Astrocyte (in vitro differentiated cells and primary cell): ENCODE results near the gene MCRS1.

Experiments used
- CTCF ChIP-seq: IDR thresholded peaks from 2 replicates; pipeline ENCODE4 v1.5.1; 2011; ENCODE audit warnings: low read depth, mild to moderate bottlenecking, inconsistent platforms, low read length, moderate library complexity; ENCODE audit not compliant: insufficient read depth
- EZH2 ChIP-seq: IDR thresholded peaks from 2 replicates; pipeline ENCODE4 v1.6.1; 2012; ENCODE audit warnings: mild to moderate bottlenecking, low read length, inconsistent platforms; ENCODE audit not compliant: insufficient read depth

- TF ChIP-seq CTCF (no peak), EZH2 (no peak)
Measured at GRCh38 chr12:49511410-49511809, 56.5 kb downstream of the MCRS1 start.
